Aortic smooth muscle cell (primary cell): ENCODE measurements around the gene HDAC9. TPM values are rescaled to one million over a fixed set of nuclear protein-coding genes. Genes with fewer than 3 reads are reported as not detected.

Source experiments
- total RNA-seq: library from RNA; depleted of rRNA; stranded (reverse); fragments of >200 nt; gene quantifications from 2 replicates; pipeline ENCODE4 v1.2.3, GENCODE V29; 2014

Gene HDAC9
- 21.5 and 83.2 TPM in 2 replicates for total RNA-seq

GRCh38 chr7:18495412-18496340 is at the start of gene HDAC9:
TSS of gene HDAC9 (plus strand) at chr7:18495749. CDS start at chr7:18496303, 554 bp downstream.

